HepG2 (cell line): Measurements from ENCODE around the gene ZPR1. TPM values are rescaled to one million over a fixed set of nuclear protein-coding genes. Genes with fewer than 3 reads are reported as not detected.

Experiments
- FOXO1 ChIP-seq: sonication (generic); formaldehyde crosslinking; IDR thresholded peaks from 2 replicates; pipeline ENCODE4 v1.4.0; 2020; ENCODE audit warnings: missing genetic modification reagents
- JUN ChIP-seq: sonication (generic); formaldehyde crosslinking; IDR thresholded peaks from 2 replicates; pipeline ENCODE4 v1.4.0; 2020; ENCODE audit warnings: mild to moderate bottlenecking, missing genetic modification reagents
- NCOA2 ChIP-seq: sonication (generic); formaldehyde crosslinking; IDR thresholded peaks from 2 replicates; pipeline ENCODE4 v1.8.0; 2022; ENCODE audit warnings: inconsistent platforms
- PITX1 ChIP-seq: sonication (generic); formaldehyde crosslinking; IDR thresholded peaks from 2 replicates; pipeline ENCODE4 v1.5.1; 2020; ENCODE audit warnings: mild to moderate bottlenecking, missing genetic modification reagents
- RFX3 ChIP-seq: IDR thresholded peaks from 2 replicates; pipeline ENCODE4 v1.6.1; 2016; ENCODE audit warnings: missing biosample characterization, missing genetic modification reagents
- SRSF1 ChIP-seq: fragments of 200-400 bp; formaldehyde crosslinking; optimal IDR thresholded peaks from 2 replicates; pipeline ENCODE3; 2017; ENCODE audit warnings: mild to moderate bottlenecking, low read depth, low read length, moderate library complexity
- XRCC5 ChIP-seq: fragments of 200-400 bp; formaldehyde crosslinking; optimal IDR thresholded peaks from 2 replicates; pipeline ENCODE3; 2017; ENCODE audit warnings: mild to moderate bottlenecking, low read length
- ZIK1 ChIP-seq: sonication (generic); formaldehyde crosslinking; IDR thresholded peaks from 2 replicates; pipeline ENCODE4 v1.5.0; 2020; ENCODE audit warnings: mild to moderate bottlenecking, low read depth, missing genetic modification reagents, borderline replicate concordance
- ZNF326 ChIP-seq: sonication (generic); formaldehyde crosslinking; IDR thresholded peaks from 2 replicates; pipeline ENCODE4 v1.4.0; 2020; ENCODE audit warnings: missing genetic modification reagents, borderline replicate concordance
- ZNF430 ChIP-seq: sonication (generic); formaldehyde crosslinking; IDR thresholded peaks from 2 replicates; pipeline ENCODE4 v1.9.0; 2021; ENCODE audit warnings: mild to moderate bottlenecking, missing genetic modification reagents
- ZNF652 ChIP-seq: IDR thresholded peaks from 2 replicates; pipeline ENCODE4 v1.6.1; 2016; ENCODE audit warnings: low read depth, borderline replicate concordance
- ZNF782 ChIP-seq: sonication (generic); formaldehyde crosslinking; IDR thresholded peaks from 2 replicates; pipeline ENCODE4 v1.4.0; 2020; ENCODE audit warnings: missing genetic modification reagents, mild to moderate bottlenecking, borderline replicate concordance
- polyA plus RNA-seq, 8 experiments: library from polyadenylated mRNA; depleted of rRNA in 3 of 8; stranded (reverse) in 7 of 8; unstranded in 1 of 8; fragments of >200 nt; fragmentation: Illumina TruSeq in 4 of 8; extraction: Trizol in 4 of 8; gene quantifications; 2 replicates each; pipeline versions ENCODE4 v1.2.1 to v1.2.3, GENCODE V29; 2011 to 2016; ENCODE audit warnings: low read depth in 4 of 8, missing spikeins in 1 of 8, mixed read lengths in 1 of 8; ENCODE audit not compliant: insufficient read depth in 1 of 8
- total RNA-seq, 5 experiments: library from RNA; depleted of rRNA; stranded (reverse); fragments of >200 nt; fragmentation: Illumina TruSeq; extraction: Trizol; gene quantifications; 2 replicates each; pipeline ENCODE4 v1.2.3, GENCODE V29; 2016; ENCODE audit warnings: low read depth in 1 of 5
- TF ChIP-seq, protein P1 (sequence below): sonication (generic); formaldehyde crosslinking; IDR thresholded peaks from 2 replicates; pipeline ENCODE4 v1.5.1; 2020; ENCODE audit warnings: mild to moderate bottlenecking, missing genetic modification reagents, moderate library complexity
- TF ChIP-seq, protein P2 (sequence below): IDR thresholded peaks from 2 replicates; pipeline ENCODE4 v1.6.1; 2016
- TF ChIP-seq, protein P3 (sequence below): sonication (generic); formaldehyde crosslinking; IDR thresholded peaks from 2 replicates; pipeline ENCODE4 v1.8.0; 2022; ENCODE audit warnings: mild to moderate bottlenecking, missing genetic modification reagents, borderline replicate concordance
- TF ChIP-seq, protein P4 (sequence below), 2 experiments: fragments of 450-650 bp in 1 of 2; sonication (generic) in 1 of 2; formaldehyde crosslinking; IDR thresholded peaks; 2 replicates each; pipeline versions ENCODE4 v1.5.0 to v1.8.0; 2020 to 2022; ENCODE audit warnings: mild to moderate bottlenecking in 1 of 2, missing genetic modification reagents in 1 of 2
- TF ChIP-seq, protein P5 (sequence below): sonication (generic); formaldehyde crosslinking; IDR thresholded peaks from 2 replicates; pipeline ENCODE4 v1.4.0; 2020; ENCODE audit warnings: missing genetic modification reagents

ZPR1 gene
- total and polyA plus RNA-seq, 2 of the 13 experiments (the other 11 are each of a cell fraction or from before 2014, with no cell fraction given) = 40.0 to 79.3 TPM

DNA sequence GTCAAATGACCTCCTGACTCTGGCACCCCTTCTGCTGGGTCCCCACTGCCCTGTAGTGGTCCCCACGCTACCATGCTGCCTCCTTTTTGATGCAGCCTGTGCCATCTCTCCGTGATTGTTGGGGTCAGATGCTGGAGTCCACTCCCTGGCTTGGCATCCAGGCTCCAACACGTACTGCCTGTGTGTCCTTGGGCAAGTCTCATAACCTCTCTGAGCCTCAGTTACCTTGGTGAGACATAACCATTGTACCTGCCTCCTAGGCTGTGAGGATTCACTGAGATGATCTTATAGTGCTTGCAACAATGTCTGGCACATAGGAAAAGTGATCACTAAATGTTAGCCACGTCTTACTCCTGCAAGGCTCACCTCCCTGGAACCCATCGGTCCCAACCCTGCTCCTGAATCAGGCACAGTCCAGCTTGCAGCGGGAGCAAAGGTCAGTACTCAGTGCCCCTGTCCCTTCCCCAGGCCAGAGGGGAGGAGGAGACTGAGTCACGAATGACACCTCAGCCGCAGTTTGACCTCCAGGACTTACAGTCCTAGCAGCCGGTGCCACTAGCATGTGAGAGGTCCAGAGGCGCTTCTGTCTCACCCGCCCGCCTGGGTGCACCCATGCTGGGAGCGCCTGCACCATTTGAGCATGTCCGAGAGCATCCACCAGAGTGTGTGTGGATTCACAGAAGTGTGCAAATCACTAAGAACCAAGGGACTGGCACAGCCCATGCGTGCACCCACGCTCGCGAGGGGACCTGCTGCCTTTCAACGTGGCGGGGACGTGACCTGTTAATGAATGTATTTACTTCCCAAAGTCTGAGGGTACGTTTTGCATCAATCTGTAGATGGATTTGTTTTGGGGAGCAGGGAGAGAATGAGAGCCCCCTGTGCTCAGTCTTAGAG is 38.3 kb upstream of the ZPR1 start (continued):
- TF ChIP-seq, protein P1, sequence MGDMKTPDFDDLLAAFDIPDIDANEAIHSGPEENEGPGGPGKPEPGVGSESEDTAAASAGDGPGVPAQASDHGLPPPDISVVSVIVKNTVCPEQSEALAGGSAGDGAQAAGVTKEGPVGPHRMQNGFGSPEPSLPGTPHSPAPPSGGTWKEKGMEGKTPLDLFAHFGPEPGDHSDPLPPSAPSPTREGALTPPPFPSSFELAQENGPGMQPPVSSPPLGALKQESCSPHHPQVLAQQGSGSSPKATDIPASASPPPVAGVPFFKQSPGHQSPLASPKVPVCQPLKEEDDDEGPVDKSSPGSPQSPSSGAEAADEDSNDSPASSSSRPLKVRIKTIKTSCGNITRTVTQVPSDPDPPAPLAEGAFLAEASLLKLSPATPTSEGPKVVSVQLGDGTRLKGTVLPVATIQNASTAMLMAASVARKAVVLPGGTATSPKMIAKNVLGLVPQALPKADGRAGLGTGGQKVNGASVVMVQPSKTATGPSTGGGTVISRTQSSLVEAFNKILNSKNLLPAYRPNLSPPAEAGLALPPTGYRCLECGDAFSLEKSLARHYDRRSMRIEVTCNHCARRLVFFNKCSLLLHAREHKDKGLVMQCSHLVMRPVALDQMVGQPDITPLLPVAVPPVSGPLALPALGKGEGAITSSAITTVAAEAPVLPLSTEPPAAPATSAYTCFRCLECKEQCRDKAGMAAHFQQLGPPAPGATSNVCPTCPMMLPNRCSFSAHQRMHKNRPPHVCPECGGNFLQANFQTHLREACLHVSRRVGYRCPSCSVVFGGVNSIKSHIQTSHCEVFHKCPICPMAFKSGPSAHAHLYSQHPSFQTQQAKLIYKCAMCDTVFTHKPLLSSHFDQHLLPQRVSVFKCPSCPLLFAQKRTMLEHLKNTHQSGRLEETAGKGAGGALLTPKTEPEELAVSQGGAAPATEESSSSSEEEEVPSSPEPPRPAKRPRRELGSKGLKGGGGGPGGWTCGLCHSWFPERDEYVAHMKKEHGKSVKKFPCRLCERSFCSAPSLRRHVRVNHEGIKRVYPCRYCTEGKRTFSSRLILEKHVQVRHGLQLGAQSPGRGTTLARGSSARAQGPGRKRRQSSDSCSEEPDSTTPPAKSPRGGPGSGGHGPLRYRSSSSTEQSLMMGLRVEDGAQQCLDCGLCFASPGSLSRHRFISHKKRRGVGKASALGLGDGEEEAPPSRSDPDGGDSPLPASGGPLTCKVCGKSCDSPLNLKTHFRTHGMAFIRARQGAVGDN = peak; percentile 58; the same call in 1 of the 2 replicates
- TF ChIP-seq NCOA2 (CRISPR knock-in tag) = no peak
- TF ChIP-seq SRSF1 = no peak
- 0 out of 2 replicates have a peak, but pooled peaks have one; percentile 35 for TF ChIP-seq ZNF782 (CRISPR knock-in tag)
- TF ChIP-seq, protein P2, sequence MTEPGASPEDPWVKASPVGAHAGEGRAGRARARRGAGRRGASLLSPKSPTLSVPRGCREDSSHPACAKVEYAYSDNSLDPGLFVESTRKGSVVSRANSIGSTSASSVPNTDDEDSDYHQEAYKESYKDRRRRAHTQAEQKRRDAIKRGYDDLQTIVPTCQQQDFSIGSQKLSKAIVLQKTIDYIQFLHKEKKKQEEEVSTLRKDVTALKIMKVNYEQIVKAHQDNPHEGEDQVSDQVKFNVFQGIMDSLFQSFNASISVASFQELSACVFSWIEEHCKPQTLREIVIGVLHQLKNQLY (CRISPR knock-in tag) = peak; percentile 14; the same call in 1 of the 2 replicates
- no peak; the same call in 1 of the 2 replicates for TF ChIP-seq JUN
- peak; percentile 30; the same call in 1 of the 2 replicates for TF ChIP-seq FOXO1 (CRISPR knock-in tag)
- no peak for TF ChIP-seq ZNF326 (CRISPR knock-in tag)
- no peak for TF ChIP-seq XRCC5
- TF ChIP-seq, protein P3, sequence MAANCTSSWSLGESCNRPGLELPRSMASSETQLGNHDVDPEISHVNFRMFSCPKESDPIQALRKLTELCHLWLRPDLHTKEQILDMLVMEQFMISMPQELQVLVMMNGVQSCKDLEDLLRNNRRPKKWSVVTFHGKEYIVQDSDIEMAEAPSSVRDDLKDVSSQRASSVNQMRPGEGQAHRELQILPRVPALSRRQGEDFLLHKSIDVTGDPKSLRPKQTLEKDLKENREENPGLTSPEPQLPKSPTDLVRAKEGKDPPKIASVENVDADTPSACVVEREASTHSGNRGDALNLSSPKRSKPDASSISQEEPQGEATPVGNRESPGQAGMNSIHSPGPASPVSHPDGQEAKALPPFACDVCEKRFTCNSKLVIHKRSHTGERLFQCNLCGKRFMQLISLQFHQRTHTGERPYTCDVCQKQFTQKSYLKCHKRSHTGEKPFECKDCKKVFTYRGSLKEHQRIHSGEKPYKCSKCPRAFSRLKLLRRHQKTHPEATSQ (CRISPR knock-in tag) = no peak
- TF ChIP-seq PITX1 (CRISPR knock-in tag) = no peak
- TF ChIP-seq ZIK1 (CRISPR knock-in tag) = no peak
- TF ChIP-seq, protein P4, sequence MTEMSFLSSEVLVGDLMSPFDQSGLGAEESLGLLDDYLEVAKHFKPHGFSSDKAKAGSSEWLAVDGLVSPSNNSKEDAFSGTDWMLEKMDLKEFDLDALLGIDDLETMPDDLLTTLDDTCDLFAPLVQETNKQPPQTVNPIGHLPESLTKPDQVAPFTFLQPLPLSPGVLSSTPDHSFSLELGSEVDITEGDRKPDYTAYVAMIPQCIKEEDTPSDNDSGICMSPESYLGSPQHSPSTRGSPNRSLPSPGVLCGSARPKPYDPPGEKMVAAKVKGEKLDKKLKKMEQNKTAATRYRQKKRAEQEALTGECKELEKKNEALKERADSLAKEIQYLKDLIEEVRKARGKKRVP (CRISPR knock-in tag; IDR thresholded peaks at IDR 0.05) = no peak
- no peak for TF ChIP-seq ZNF652
- TF ChIP-seq, protein P5, sequence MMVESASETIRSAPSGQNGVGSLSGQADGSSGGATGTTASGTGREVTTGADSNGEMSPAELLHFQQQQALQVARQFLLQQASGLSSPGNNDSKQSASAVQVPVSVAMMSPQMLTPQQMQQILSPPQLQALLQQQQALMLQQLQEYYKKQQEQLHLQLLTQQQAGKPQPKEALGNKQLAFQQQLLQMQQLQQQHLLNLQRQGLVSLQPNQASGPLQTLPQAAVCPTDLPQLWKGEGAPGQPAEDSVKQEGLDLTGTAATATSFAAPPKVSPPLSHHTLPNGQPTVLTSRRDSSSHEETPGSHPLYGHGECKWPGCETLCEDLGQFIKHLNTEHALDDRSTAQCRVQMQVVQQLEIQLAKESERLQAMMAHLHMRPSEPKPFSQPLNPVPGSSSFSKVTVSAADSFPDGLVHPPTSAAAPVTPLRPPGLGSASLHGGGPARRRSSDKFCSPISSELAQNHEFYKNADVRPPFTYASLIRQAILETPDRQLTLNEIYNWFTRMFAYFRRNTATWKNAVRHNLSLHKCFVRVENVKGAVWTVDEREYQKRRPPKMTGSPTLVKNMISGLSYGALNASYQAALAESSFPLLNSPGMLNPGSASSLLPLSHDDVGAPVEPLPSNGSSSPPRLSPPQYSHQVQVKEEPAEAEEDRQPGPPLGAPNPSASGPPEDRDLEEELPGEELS (CRISPR knock-in tag) = no peak
- no peak for TF ChIP-seq RFX3
- TF ChIP-seq ZNF430 (CRISPR knock-in tag) = no peak
